Measurements from ENCODE around the gene BHLHE40. TPM values are rescaled to one million over a fixed set of nuclear protein-coding genes. Genes with fewer than 3 reads are reported as not detected.

BHLHE40 gene
- total and polyA plus RNA-seq, 2 of the 4 experiments (the other 2 are of a cell fraction): 22.8 to 31.8 TPM

DNA sequence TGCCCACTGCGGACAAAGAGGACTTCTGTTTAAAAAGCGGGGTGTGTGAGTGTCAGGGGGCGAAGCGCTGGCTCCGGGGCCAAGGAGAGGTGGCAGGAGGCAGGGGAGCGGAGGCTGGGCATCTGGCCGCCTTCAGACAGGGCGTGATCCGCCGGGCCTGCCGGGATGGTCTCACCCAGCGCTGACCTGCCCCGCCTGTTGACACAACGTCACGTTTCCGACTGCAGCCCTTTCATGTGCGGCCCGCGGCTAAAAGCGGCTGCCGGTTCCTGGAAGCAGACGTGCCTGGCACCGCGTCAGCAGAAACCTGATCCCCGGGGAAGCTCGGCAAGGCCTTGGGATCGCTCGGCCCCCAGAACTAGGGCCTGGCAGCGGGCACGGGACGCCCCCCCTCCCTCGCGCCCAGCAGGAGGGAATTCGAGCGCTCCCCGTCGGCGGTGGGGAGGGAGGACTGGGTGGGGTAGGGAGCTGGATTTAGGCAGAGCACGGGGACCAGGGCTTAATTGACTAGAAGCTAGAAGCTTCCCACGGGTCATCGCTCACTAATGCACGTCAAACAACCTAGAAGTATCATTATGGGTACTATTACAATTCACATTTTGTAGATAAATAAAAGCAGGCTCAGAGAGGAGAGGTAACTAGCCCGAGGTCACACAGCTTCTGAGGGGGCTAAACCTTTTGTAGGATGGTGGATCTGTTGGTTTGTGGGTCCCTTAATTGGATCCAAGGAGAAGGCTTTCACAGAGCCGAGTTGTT, 7.7 kb downstream of the BHLHE40 start (continued):
- TF ChIP-seq ELK1 (IDR thresholded peaks at IDR 0.05; ENCODE audit: borderline replicate concordance, low read depth, low read length) (no peak), RCOR1 (IDR thresholded peaks at IDR 0.05; ENCODE audit: insufficient replicate concordance, low read length) (peak; percentile 5), MAZ (IDR thresholded peaks at IDR 0.05; ENCODE audit: borderline replicate concordance, low read depth, low read length) (peak; percentile 97)

Data from IMR-90 (cell line).